HG02840 (cell line): ENCODE data around the gene ARHGEF39.

ENCODE experiments used
- ATAC-seq: cut with Tn5 transposase; IDR thresholded peaks from one replicate; pipeline ENCODE4 v1.9.1; 2021; ENCODE audit warnings: mild to moderate bottlenecking, moderate library complexity, moderate number of reproducible peaks; ENCODE audit not compliant: unreplicated experiment, low FRiP score

Gene ARHGEF39

GRCh38 chr9:35691757-35692301 lies 26.8 kb upstream of the ARHGEF39 start:
- no peak for ATAC-seq

- ATAC-seq, result no peak
Measured at GRCh38 chr9:35691334-35691650, 26.3 kb upstream of the ARHGEF39 start.

- no peak for ATAC-seq
Measured at GRCh38 chr9:35690614-35691333, 25.8 kb upstream of the ARHGEF39 start.

DNA sequence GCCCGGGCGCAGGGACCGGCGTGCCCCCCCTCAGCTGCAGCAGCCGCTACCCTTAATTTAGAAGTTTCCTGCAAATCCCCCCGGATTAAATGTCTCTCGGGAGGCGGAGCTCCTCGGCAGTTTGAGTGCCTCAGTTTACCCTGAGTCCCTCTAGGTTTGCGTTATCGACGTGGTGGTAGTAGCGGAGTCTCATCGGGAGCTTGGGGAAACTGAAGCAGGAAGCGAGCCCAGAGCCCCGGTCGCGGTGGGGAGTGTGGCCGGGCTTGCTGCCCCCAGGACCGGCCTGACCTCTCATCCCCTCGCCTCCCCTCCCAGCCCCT lies 25.3 kb upstream of the ARHGEF39 start:
- ATAC-seq, result no peak

DNA sequence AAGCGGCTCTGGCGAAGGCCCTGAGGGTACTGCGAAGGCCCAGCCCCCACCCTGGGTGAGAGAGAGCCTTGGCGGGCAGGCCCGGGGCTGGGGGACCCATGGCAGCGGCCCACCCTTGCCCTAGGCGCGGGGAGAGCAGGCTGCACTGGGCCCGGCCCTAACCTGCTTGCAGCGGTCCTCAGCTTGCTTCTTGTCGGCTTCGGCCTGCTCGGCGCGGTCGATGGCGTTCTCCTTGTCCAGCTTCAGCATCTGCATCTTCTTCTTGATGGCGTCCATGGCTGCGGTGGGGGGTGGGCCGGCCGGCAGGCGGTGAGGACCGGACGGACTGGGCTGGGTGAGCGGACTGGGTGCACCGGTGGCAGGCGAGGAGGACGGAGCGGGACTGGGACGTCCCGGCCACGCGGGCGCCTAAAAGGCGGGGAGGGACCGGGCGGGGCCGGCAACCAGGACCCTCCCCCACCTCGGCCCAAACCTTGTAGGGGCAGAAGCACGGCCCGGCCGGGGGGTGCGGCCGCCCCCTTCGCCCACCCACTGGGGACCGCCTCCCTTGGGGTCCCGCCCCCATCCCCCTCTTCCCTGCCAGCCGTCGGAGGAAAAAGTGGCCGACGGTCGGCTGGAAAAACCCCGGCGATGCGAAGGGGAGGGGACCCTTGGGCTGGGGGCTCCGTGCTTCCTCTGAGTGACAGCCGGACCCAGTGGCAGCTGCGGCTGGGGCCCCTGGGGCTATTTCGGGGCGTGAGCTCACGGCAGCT lies 24.7 kb upstream of the ARHGEF39 start, which contains the start of gene TPM2:
Gene TPM2 (minus strand): TSS at position 384 of the 752 bp plus-strand sequence. CDS start 108 bp downstream, at position 276.
- ATAC-seq, result no peak

- no peak for ATAC-seq
Measured at GRCh38 chr9:35688558-35689541, 23.9 kb upstream of the ARHGEF39 start.

DNA sequence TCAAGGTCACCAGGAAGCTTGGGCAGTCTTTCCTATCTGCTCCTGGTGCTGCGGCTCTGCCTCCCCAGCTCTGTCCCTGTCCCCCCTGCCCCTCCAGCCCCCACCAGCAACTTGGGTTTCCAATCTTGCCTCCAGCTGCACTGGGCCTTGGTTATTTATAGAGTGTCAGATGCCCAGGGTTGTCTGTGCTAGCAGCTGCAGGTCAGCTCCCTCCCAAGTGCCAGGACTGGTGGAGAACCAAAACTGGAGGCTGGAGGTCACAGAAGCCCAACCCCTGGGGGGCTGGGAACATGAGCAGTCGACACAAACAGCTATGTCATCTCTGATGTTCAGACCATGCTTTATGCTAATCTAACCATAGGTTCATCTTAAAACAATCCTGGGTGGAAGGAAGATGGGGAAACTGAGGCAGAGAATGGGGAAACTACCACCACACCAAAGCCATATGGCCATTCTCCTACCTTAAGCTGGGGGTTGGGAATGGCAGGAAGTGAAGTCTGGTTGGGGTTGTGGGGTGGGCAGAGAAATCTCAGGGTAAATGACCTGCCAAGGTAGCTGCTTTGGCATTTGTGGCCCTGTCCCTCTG lies 23.1 kb upstream of the ARHGEF39 start:
- ATAC-seq, result no peak

GRCh38 chr9:35687306-35687705 lies 22.3 kb upstream of the ARHGEF39 start:
- ATAC-seq, result no peak

DNA sequence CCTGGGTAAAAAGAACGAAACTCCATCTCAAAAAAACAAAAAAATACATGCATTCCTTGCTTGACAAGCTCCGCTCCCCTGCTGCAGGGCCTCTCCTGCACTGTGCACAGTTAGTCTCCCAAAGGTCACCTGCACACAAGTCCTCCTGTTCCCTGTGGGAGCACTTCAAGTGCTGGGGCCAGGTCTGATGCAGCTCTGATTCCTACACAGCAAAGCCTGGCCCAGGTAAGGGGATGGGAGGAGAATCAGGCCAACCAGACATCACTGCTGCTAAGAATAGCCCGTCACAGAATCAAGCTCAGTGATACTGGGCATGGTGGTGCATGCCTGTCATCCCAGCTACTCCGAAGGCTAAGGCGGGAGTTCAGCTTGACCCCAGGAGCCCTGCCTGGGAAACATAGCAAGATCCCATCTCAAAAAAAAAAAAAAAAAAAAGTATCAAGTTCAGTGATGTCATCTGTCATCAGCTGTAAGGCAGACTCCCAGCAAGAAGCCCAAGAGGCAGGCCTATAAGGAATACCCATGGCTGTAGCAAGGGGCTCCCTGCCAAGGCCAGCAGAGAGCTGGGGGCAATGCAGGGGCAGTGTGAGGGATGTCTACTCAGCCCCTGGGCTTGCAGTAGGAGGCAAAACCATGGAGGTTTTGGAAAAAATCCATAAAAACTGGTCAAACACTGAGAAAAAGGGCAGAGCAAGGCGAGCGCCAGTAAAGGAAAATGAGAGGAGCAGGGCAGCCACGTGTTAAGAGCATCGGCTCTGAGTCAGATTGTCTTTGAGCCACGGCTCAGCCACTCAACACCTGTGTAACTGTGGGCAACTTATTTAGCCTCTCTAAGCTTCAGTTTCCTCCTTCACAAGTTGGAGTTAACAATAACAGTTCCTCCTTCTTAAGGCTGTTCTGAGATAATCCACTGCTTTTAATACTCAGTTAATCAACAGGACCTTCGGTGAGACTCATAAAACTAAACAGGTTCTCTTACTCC lies 21.5 kb upstream of the ARHGEF39 start:
- no peak for ATAC-seq

DNA sequence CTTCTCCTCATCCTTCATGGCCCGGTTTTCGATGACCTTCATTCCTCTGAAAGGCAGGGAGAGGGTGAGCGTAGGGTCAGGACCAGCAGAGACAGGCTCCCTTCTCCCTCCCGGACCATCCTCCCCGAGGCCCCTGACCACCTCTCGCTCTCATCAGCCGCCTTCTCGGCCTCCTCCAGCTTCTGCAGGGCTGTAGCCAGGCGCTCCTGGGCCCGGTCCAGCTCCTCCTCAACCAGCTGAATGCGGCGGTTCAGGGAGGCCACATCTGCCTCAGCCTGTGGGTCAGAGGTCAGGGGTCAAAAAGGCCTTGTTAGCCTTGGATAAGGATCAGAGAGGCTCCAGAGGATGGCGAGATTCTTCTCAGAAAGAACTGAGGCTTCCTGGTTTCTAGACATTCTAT lies 20.5 kb upstream of the ARHGEF39 start:
- no peak for ATAC-seq

- ATAC-seq, result no peak
Measured at GRCh38 chr9:35684921-35685320, 19.9 kb upstream of the ARHGEF39 start.

- ATAC-seq, result no peak
Measured at GRCh38 chr9:35683323-35683722, 18.3 kb upstream of the ARHGEF39 start.

DNA sequence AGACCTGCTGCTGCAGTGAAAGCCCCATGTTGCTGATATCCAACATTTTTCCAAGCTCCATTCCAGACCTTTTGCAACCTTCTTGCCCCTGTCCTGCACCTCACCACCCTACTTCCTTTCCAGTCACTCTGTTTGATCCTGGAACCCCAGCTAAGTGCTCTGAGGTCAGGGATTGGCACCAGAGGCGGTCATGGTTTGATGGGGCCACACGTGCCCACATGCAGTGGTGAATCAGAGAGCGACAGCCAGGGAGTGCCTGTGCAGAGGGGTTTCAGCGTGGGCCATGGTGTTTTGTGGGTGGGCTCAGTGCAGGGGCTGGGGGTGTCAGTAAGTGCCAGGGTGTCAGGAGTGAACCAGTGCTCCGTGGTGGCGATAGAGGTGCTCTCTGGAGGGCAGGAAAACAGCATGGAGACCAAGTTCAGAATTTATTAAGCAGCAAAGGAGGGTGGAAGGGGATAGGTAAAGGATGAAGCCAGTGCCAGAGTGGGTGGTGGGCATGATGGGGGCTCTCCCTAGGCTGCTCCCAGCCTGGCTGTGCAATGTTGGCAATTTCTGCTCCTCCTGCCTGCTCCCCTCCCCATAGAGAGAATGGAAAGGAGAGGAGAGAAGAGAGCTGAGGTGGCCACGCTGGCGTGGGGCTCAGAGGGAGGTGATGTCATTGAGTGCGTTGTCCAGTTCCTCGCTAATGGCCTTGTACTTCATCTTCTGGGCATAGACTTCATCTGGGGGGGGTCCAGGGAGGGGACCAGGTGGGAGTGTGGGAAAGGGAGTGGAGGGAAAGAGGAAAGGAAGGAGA lies 17.7 kb upstream of the ARHGEF39 start:
- no peak for ATAC-seq

DNA sequence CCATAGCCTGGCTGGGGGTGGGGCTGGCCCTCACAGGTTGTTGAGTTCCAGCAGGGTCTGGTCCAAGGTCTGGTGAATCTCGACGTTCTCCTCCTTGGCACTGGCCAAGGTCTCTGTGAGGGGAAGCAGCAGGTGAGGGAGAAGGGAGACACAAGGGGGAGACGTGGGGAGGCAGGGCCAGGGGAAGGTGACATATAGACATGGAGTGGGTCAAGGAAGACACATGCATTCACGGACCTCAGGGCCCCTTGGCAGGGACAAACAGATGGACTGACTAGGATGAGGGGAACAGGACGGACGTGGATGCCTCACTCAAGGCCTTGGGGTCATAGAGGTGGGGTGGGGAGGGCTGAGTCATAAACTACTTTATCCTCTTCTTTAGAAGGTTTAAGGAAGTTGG lies 17.1 kb upstream of the ARHGEF39 start:
- no peak for ATAC-seq

- no peak for ATAC-seq
Measured at GRCh38 chr9:35681341-35682002, 16.5 kb upstream of the ARHGEF39 start.

- ATAC-seq, result peak; percentile 57
Measured at GRCh38 chr9:35680331-35681105, 15.5 kb upstream of the ARHGEF39 start.

- ATAC-seq, result no peak
Measured at GRCh38 chr9:35679766-35680330, 14.9 kb upstream of the ARHGEF39 start.
